Right lobe of liver (tissue), 4 donors: ENCODE results near the gene TXNDC8.

Experiments used
- CTCF ChIP-seq, 4 donors: fragments of 200-600 bp in 3 of 4; fragments of 450-650 bp in 1 of 4; IDR thresholded peaks; one replicate each; pipeline versions ENCODE4 v1.5.1 to v1.8.0; 2016 to 2022; ENCODE audit warnings: antibody characterized with exemption in 4 of 4, mild to moderate bottlenecking in 2 of 4
- POLR2A ChIP-seq: fragments of 450-650 bp; IDR thresholded peaks from one replicate; pipeline ENCODE4 v1.6.1; 2017; ENCODE audit warnings: antibody characterized with exemption, mild to moderate bottlenecking
- donor health status: DM: no; HTN: no; CAD: no.
- donor health status: DM: no; HTN: no; CAD: no.
- donor health status: DM: no; HTN: yes; CAD: no.

GRCh38 chr9:110258690-110259091 lies 79.0 kb downstream of the TXNDC8 start:
- TF ChIP-seq CTCF (IDR thresholded peaks at IDR 0.05): no peak
- no peak for TF ChIP-seq POLR2A
